GM12891 (cell line): ENCODE results near the gene CCR5AS.

Experiments
- POLR2A ChIP-seq: IDR thresholded peaks from 2 replicates; pipeline ENCODE4 v1.6.1; 2011; ENCODE audit warnings: low read depth, low read length, control low read depth
- POLR2AphosphoS5 ChIP-seq: IDR thresholded peaks from 2 replicates; pipeline ENCODE4 v1.6.1; 2011; ENCODE audit warnings: low read depth, low read length, control low read depth
- POU2F2 ChIP-seq: IDR thresholded peaks from 2 replicates; pipeline ENCODE4 v1.6.1; 2011; ENCODE audit warnings: low read depth, mild to moderate bottlenecking, control low read depth, low read length, moderate library complexity
- TAF1 ChIP-seq: IDR thresholded peaks from 2 replicates; pipeline ENCODE4 v1.6.1; 2011; ENCODE audit warnings: low read depth, low read length, control low read depth

- TF ChIP-seq POLR2A (no peak), POLR2AphosphoS5 (no peak), TAF1 (no peak), POU2F2 (no peak)
Measured at GRCh38 chr3:46429250-46429649, 22.4 kb upstream of the CCR5AS start.
